Vagina (tissue), 2 donors: ENCODE results near the gene ESYT1. TPM values are rescaled to one million over a fixed set of nuclear protein-coding genes. Genes with fewer than 3 reads are reported as not detected.

ENCODE experiments used
- DNase-seq, 2 donors: peaks; one replicate each; pipeline ENCODE4 v3.0.0-alpha.2; 2017; ENCODE audit errors: extremely low spot score in 2 of 2
- H3K27ac ChIP-seq: fragments of 200-600 bp; sonication (generic); one replicate; pipeline ENCODE4 v1.5.1; 2019
- H3K27me3 ChIP-seq: fragments of 200-600 bp; sonication (generic); one replicate; pipeline ENCODE4 v1.5.1; 2019
- H3K36me3 ChIP-seq, 2 donors: fragments of 200-600 bp; sonication (generic); one replicate each; pipeline ENCODE4 v1.5.1; 2017 to 2019
- H3K4me1 ChIP-seq: fragments of 200-600 bp; sonication (generic); one replicate; pipeline ENCODE4 v1.5.1; 2019
- H3K4me3 ChIP-seq, 2 donors: fragments of 200-600 bp; sonication (generic); 1 replicate in 1 of 2; 2 replicates in 1 of 2; pipeline ENCODE4 v1.5.1; 2016 to 2019
- H3K9me3 ChIP-seq: fragments of 200-600 bp; sonication (generic); one replicate; pipeline ENCODE4 v1.5.1; 2019
- POLR2A ChIP-seq, 2 donors: fragments of 450-650 bp; IDR thresholded peaks; one replicate each; pipeline ENCODE4 v1.6.1; 2017; ENCODE audit warnings: antibody characterized with exemption in 2 of 2, mild to moderate bottlenecking in 2 of 2, moderate library complexity in 2 of 2
- POLR2AphosphoS5 ChIP-seq, 2 donors: sonication (generic); formaldehyde crosslinking; IDR thresholded peaks; one replicate each; pipeline ENCODE4 v1.9.0; 2017; ENCODE audit warnings: antibody characterized with exemption in 2 of 2, mild to moderate bottlenecking in 2 of 2, low read depth in 1 of 2; ENCODE audit not compliant: insufficient read depth in 1 of 2
- intact Hi-C: fragments of 100-400 bp; cut with DNase I; formaldehyde crosslinking; loops from one replicate; pipeline ENCODE4 v1.15.1; 2023
- total RNA-seq: library from RNA; depleted of rRNA; stranded (reverse); fragments of >200 nt; gene quantifications from one replicate; pipeline ENCODE4 v1.2.3, GENCODE V29; 2016
- TF ChIP-seq, protein P1 (sequence below), 3 experiments: fragments of 450-650 bp in 2 of 3; fragments of 200-600 bp in 1 of 3; sonication (generic) in 1 of 3; IDR thresholded peaks; one replicate each; pipeline ENCODE4 v1.5.1; 2017 to 2019; ENCODE audit warnings: antibody characterized with exemption in 3 of 3, mild to moderate bottlenecking in 2 of 3, moderate library complexity in 2 of 3

Gene ESYT1
- total RNA-seq, 1 donor from 2014 or later, result 140 TPM

GRCh38 chr12:56160193-56160763, 32.2 kb downstream of the ESYT1 start:
- H3K27me3 ChIP-seq, result no peaks in the 10 kb centered on the region
- no peak for DNase-seq
- TF ChIP-seq, protein P1, sequence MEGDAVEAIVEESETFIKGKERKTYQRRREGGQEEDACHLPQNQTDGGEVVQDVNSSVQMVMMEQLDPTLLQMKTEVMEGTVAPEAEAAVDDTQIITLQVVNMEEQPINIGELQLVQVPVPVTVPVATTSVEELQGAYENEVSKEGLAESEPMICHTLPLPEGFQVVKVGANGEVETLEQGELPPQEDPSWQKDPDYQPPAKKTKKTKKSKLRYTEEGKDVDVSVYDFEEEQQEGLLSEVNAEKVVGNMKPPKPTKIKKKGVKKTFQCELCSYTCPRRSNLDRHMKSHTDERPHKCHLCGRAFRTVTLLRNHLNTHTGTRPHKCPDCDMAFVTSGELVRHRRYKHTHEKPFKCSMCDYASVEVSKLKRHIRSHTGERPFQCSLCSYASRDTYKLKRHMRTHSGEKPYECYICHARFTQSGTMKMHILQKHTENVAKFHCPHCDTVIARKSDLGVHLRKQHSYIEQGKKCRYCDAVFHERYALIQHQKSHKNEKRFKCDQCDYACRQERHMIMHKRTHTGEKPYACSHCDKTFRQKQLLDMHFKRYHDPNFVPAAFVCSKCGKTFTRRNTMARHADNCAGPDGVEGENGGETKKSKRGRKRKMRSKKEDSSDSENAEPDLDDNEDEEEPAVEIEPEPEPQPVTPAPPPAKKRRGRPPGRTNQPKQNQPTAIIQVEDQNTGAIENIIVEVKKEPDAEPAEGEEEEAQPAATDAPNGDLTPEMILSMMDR (IDR thresholded peaks at IDR 0.05), result no peak
- peak in 1 of 2 donors; percentile 29 for TF ChIP-seq POLR2AphosphoS5 (IDR thresholded peaks at IDR 0.05; ENCODE audit: insufficient read depth in 1 of 2, low read depth in 1 of 2)
- H3K36me3 ChIP-seq, result peaks cover 3 to 54% of the 10 kb centered on the region in 2 donors
- no peaks in the 10 kb centered on the region for H3K9me3 ChIP-seq
- peak overlapping the region; percentile 93 to 97 for H3K4me3 ChIP-seq
- peaks cover 35% of the 10 kb centered on the region for H3K4me1 ChIP-seq
- peak overlapping the region; percentile 99 for H3K27ac ChIP-seq
- intact Hi-C loops, result loop anchor here (5.0 kb wide), 1 partner anchor 38 kb away; no protein-coding TSS in a partner anchor

DNA sequence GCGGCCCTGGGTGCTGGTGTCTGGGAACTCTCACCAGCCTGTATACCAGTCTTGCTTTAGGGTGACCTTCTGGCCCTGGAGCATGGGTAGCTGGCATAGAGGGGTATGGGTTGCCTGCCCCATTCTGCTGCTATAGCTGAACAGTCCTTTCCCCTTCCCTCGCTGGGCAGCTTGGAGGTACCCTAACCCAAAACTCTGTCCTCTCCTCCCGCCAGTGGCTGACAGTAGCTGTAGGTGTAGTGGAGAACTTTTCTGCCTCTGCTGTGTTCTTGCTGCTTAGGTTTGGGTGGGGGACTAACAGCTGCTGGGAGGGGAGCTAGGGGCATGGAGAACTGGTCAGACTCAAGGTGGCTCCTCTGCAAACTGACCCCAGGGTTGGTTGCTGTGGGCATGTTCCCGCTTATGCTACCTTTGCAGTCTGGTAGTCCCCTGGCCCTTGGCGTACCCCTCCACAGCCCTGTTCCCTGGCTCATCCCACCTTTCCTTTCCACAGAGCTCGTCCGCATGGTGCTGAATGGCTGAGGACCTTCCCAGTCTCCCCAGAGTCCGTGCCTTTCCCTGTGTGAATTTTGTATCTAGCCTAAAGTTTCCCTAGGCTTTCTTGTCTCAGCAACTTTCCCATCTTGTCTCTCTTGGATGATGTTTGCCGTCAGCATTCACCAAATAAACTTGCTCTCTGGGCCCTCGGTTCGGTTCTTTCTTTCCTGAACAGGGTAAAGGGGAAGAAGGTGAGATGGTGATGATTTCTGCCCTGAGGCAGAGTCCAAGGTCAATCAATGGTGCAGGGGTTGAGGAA, 33.0 kb downstream of the ESYT1 start:
- peak overlapping the region; percentile 93 to 97 for H3K4me3 ChIP-seq
- H3K4me1 ChIP-seq, result peaks cover 35% of the 10 kb centered on the region
- intact Hi-C loops, result loop anchor here (5.0 kb wide), 1 partner anchor 39 kb away; no protein-coding TSS in a partner anchor
- no peak for DNase-seq
- H3K9me3 ChIP-seq, result no peaks in the 10 kb centered on the region
- no peak for TF ChIP-seq POLR2AphosphoS5 (IDR thresholded peaks at IDR 0.05; ENCODE audit: insufficient read depth in 1 of 2, low read depth in 1 of 2)
- H3K36me3 ChIP-seq, result peaks cover 3 to 62% of the 10 kb centered on the region in 2 donors
- peak overlapping the region; percentile 99 for H3K27ac ChIP-seq
- H3K27me3 ChIP-seq, result no peaks in the 10 kb centered on the region

DNA sequence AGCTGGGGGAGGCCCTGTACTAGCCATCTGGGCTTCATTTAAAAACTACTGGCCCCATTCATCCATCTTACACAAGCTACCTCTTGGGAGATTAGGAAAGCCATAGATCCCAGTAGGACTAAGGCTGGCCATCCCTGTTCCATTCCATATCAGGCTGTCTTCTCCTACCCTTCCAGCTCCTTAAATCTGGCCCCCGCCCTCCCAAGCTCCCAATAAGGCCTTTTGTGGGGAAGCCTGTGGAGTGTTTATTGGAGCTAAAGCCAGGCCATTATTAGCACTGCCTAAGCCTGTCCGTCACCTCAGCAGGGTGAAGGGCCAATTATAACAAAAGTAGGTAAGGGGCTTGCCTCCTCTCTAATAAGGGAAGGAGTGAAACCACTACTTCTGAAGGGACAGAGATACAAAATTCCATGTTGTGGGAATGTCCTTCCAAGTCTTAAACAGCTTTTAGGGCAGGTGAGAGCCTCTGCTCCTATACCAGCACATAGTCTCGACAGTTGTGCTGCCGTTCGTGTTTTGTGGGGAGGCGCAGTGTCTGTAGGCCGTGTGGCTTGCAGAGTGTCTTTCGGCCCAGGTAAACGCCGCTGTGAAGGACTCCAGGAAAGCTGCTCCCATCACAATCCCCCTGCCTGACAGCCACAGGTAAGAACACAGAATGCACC, 33.8 kb downstream of the ESYT1 start:
- H3K4me3 ChIP-seq, result peak overlapping the region in 1 of 2 donors; percentile 97
- no peak for DNase-seq
- H3K36me3 ChIP-seq, result peaks cover 3 to 63% of the 10 kb centered on the region in 2 donors
- intact Hi-C loops, result loop anchor here (5.0 kb wide), 1 partner anchor 40 kb away; no protein-coding TSS in a partner anchor
- H3K9me3 ChIP-seq, result no peaks in the 10 kb centered on the region
- TF ChIP-seq, protein P1 (IDR thresholded peaks at IDR 0.05), result no peak
- TF ChIP-seq POLR2AphosphoS5 (IDR thresholded peaks at IDR 0.05; ENCODE audit: insufficient read depth in 1 of 2, low read depth in 1 of 2) (no peak), POLR2A (IDR thresholded peaks at IDR 0.05) (no peak)
- no peaks in the 10 kb centered on the region for H3K27me3 ChIP-seq
- H3K4me1 ChIP-seq, result peaks cover 30% of the 10 kb centered on the region
- peak overlapping the region; percentile 99 for H3K27ac ChIP-seq

DNA sequence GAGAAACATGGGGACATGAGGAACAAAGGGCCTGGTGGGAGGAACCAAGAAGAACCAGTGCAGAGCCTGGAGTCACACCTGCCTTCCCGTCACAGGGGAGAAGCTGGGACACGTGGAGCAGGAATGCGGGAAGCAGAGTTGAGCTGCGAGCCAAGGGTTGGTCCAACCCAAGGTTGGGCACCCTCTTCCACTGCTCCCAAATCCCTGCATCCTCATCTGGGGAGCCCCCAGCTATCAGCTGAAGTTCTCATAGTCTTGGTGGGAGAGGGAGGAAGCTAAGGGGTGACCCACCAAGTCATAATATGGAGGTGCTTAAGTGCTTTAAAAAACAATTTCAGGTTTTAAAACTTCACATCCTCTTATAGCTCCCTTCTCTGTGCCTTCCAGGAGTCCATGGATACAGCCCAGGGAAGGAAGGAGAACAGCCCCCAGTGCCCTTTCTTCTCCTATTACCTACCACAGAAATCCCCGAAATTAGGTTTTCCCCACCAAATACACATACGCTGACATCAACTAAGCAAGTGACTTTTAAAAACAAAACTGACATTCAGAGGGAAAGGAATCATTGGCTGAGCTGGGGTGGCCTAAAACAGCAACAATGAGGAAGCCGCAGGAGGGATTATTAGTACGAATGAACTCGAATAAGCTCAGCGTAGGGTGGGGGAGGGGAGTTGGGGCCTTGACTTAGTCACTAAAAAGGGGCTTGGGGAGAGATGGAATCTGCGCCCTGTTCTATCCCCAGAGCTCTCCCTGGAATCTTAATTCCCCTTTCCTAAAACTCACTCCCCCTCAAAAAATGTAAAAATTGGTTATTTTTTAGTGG, 34.6 kb downstream of the ESYT1 start:
- TF ChIP-seq POLR2A (IDR thresholded peaks at IDR 0.05), result no peak
- TF ChIP-seq, protein P1 (IDR thresholded peaks at IDR 0.05), result no peak
- TF ChIP-seq POLR2AphosphoS5 (IDR thresholded peaks at IDR 0.05; ENCODE audit: insufficient read depth in 1 of 2, low read depth in 1 of 2), result peak in 1 of 2 donors; percentile 29
- no peaks in the 10 kb centered on the region for H3K9me3 ChIP-seq
- intact Hi-C loops, result loop anchor here (5.0 kb wide), 1 partner anchor 40 kb away; no protein-coding TSS in a partner anchor
- no peak for DNase-seq
- peaks cover 27% of the 10 kb centered on the region for H3K4me1 ChIP-seq
- H3K27ac ChIP-seq, result no peak overlapping the region
- no peaks in the 10 kb centered on the region for H3K27me3 ChIP-seq
- H3K36me3 ChIP-seq, result peaks cover 3 to 68% of the 10 kb centered on the region in 2 donors
- no peak overlapping the region for H3K4me3 ChIP-seq
